Mononuclear cell (primary cell): ENCODE data around the gene NDUFS4. TPM values are rescaled to one million over a fixed set of nuclear protein-coding genes. Genes with fewer than 3 reads are reported as not detected.
A peak's percentile ranks its signal among the peaks of the same experiment; 100 is the strongest.

Source experiments
- H3K27me3 ChIP-seq: 2 replicates; pipeline ENCODE4 v1.6.0; 2011; ENCODE audit warnings: low read length, control low read depth; ENCODE audit not compliant: insufficient read depth
- H3K4me1 ChIP-seq: 2 replicates; pipeline ENCODE4 v1.5.1; 2011; ENCODE audit warnings: mild to moderate bottlenecking, low read length, control low read depth; ENCODE audit not compliant: insufficient read depth
- H3K4me3 ChIP-seq: 2 replicates; pipeline ENCODE4 v1.5.1; 2011; ENCODE audit warnings: mild to moderate bottlenecking, low read length, moderate library complexity
- H3K9me3 ChIP-seq: 2 replicates; pipeline ENCODE4 v1.5.1; 2011; ENCODE audit warnings: low read depth, mild to moderate bottlenecking, control low read depth, low read length
- total RNA-seq: library from RNA; depleted of rRNA; stranded (reverse); fragments of >200 nt; gene quantifications from one replicate; pipeline ENCODE4 v1.2.3, GENCODE V29; 2012

NDUFS4 gene
- total RNA-seq, 1 donor = 28.7 TPM

DNA sequence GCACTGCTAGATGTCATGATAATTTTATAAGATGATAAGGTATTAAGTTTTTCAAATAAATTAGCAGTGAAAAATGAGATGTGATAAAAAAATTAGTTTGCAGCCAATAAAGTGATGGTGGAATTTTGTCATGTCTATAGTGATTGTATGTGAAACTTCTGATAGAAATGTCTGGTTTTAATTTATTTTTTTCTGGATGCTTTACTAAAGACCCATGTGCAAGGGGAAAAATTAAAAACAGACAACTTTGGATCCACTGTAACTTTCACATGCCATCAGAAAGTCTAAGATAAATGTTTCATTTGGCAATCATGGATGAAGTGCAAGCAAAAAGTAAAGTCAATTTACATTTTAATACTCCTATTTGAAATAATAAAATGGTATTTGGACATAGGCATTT lies 4.4 kb upstream of the NDUFS4 start:
- H3K27me3 ChIP-seq = peaks cover 20% of the 10 kb centered on the region
- H3K4me1 ChIP-seq = peaks cover 2% of the 10 kb centered on the region
- peaks cover 5% of the 10 kb centered on the region for H3K9me3 ChIP-seq
- no peak overlapping the region for H3K4me3 ChIP-seq

DNA sequence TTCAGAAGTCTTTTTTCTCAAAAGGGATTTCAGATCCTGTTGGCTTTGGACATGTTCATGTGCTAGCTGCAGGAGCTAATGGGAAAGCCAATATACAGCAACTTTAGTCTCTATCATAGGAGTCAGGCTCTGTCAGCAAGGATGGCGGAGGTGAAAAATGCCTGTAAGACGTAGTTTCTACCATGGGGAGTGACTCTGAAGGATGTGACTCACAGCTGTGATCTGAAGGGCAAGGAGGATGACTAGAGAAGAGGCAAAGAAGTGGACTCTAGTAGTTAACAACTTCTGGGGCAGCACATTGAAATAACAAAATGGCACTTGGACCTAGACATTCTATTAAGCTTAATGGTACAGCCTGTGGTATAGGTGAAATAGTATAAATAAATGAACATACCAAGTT lies 3.1 kb upstream of the NDUFS4 start:
- H3K9me3 ChIP-seq = peaks cover 5% of the 10 kb centered on the region
- H3K27me3 ChIP-seq = peaks cover 20% of the 10 kb centered on the region
- no peak overlapping the region for H3K4me3 ChIP-seq
- H3K4me1 ChIP-seq = peaks cover 13% of the 10 kb centered on the region

DNA sequence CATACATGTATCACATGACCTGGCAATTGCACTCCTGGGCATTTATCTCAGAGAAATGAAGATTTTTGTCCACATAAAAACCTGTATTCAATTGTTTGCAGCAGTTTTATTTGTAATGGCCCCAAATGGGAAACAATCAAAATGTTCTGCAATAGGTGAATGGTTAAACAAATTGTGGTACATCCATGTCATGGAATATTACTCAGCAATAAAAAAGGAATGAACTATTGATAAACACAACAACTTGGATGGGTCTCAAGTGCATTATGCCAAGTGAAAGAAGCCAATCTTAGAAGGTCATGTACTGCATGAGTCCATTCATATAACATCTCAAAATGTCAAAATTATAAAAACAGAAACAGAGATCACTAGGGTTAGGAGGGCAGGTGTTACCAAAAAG lies 1.5 kb upstream of the NDUFS4 start:
- H3K4me3 ChIP-seq = no peak overlapping the region
- H3K9me3 ChIP-seq = peaks cover 5% of the 10 kb centered on the region
- H3K27me3 ChIP-seq = peaks cover 20% of the 10 kb centered on the region
- H3K4me1 ChIP-seq = peaks cover 13% of the 10 kb centered on the region

DNA sequence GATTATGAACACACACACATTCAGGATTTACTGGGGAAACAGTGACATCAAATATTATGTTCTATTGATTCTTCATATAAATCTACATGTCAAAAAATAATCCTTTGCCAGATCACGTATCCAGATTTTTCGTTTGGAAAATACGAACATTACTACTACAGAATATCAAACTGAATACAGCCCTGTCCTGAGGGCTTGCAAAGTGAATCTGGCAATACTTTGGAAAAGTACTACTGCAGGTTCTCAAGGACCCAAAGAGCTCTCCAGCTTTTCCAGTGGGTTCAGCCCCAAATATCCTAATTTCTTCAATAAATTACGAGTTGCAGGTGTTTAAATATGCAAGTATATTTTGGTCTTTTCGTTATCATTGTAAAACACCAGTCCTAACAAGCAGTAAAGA lies 411 bp upstream of the NDUFS4 start:
- Histone ChIP-seq H3K4me3 (peak overlapping the region; percentile 91), H3K9me3 (peaks cover 5% of the 10 kb centered on the region), H3K4me1 (peaks cover 13% of the 10 kb centered on the region), H3K27me3 (peaks cover 16% of the 10 kb centered on the region)

DNA sequence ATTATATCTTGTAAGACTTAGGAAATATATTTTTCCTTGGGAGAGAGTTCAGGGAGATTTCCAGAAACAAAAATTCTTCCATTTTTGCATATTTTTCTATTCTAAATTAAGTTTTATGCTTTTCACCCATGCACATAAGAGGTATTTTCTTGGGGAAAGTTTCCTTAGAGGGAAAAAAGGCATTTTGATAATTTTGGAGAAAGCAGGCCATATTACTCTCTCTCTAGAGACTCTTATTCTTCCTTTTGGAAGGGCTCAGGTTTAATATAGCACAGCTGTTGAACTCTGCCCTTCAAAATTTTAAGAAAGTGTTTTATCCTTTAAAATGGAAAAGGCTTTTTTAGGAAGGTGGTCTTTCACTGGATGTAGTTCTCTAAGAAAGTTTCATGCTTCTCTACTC lies 8.0 kb downstream of the NDUFS4 start:
- Histone ChIP-seq H3K4me3 (no peak overlapping the region), H3K4me1 (no peaks in the 10 kb centered on the region), H3K9me3 (no peaks in the 10 kb centered on the region), H3K27me3 (no peaks in the 10 kb centered on the region)

DNA sequence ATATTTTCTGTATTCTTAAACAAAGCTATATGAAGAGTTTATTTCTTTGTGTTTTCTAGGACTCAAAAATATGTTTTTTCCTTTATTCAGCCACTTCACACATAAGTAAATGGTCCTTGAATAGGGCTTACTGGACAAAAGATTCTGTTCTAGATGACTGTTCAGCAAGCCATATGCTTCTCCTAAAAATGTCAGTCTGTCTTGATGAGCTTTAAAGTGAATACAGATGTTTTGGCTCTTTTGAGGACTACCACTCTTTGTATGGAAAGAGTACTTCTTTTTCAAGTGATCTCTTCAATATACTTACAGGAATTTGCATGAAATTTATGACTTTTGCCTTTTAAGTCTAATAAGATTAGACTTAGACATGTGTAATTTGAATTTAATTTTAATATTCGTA lies 8.4 kb downstream of the NDUFS4 start:
- Histone ChIP-seq H3K4me3 (no peak overlapping the region), H3K4me1 (no peaks in the 10 kb centered on the region), H3K27me3 (no peaks in the 10 kb centered on the region), H3K9me3 (no peaks in the 10 kb centered on the region)

DNA sequence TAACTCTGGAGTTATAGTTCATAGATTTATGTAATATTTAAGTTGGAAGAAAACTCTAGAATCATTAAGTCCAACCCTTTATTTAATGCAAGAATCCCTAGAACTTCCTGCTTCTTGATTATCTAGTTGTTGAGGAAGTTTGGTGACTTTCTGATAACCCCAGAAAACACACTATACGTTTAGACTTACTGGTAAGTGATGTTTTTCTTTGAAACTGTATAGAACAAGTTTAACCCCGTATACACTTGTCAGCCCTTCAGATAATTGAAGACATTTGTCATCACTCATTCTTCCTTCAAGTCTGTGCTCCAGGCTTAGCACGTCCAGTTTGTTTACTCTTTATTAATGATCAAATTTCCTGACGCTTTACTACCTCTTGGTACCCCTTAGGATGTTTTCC lies 9.0 kb downstream of the NDUFS4 start:
- H3K4me1 ChIP-seq = no peaks in the 10 kb centered on the region
- H3K27me3 ChIP-seq = no peaks in the 10 kb centered on the region

DNA sequence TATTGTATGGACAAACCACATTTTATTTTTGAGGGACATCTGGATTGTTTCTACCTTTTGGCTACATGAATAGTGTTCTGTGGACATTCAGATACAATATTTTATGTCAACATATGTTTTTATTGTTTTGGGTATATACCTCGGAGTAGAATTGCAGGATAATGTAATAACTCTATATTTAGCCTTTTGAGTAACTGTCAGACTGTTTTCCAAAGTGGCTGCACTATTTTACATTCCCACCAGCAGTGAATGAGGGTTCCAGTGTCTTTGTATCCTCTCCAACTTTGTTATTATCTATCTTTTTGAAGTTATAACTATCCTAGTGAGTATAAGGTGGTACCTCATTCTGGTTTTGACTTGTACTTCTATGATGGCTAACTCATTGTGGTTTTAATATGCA lies 11.0 kb downstream of the NDUFS4 start:
- no peaks in the 10 kb centered on the region for H3K27me3 ChIP-seq
- H3K4me3 ChIP-seq = no peak overlapping the region
- no peaks in the 10 kb centered on the region for H3K4me1 ChIP-seq
- no peaks in the 10 kb centered on the region for H3K9me3 ChIP-seq

More for the DNA sequence above, 9.0 kb downstream of the NDUFS4 start:
- no peak overlapping the region for H3K4me3 ChIP-seq
- H3K9me3 ChIP-seq = no peaks in the 10 kb centered on the region

DNA sequence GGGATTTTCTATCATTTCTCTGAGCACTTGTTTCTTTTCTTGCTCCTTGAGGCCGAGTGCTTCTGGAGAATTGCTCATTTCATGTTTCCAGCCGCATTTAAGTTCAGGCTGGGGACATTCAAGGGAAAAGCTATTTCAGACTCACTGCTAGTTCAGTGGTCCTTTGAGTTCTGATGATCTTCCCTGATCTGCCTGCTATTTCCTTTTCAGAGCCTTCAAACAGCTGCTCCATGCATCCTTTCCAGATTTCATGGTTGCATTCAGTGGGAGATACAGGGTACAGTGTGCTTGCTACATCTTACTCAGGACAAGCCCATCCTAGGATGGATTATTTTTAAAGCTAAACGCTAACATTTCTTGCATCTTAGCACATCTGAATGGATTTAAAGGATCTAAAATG lies 14.7 kb downstream of the NDUFS4 start:
- Histone ChIP-seq H3K9me3 (no peaks in the 10 kb centered on the region), H3K4me3 (no peak overlapping the region), H3K27me3 (no peaks in the 10 kb centered on the region), H3K4me1 (no peaks in the 10 kb centered on the region)

DNA sequence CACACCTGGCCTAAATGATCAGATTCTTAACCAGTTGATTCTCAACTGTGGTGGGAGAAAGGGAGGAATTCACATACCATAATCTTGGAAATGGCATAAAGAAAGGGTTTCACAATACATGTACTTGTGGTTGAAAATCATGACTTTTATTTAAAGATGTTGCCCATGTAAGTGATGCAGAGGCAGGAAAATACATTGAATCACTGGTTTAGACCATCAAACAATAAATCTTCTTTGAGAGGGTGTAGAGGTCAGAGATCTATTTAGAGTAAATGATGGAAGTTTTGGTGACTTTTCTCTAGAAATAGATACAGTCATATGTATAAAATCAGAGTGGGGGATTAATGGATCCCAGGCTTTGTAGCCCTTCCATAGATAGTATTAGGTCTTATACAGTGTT lies 15.4 kb downstream of the NDUFS4 start:
- Histone ChIP-seq H3K27me3 (no peaks in the 10 kb centered on the region), H3K9me3 (no peaks in the 10 kb centered on the region), H3K4me1 (no peaks in the 10 kb centered on the region), H3K4me3 (no peak overlapping the region)

DNA sequence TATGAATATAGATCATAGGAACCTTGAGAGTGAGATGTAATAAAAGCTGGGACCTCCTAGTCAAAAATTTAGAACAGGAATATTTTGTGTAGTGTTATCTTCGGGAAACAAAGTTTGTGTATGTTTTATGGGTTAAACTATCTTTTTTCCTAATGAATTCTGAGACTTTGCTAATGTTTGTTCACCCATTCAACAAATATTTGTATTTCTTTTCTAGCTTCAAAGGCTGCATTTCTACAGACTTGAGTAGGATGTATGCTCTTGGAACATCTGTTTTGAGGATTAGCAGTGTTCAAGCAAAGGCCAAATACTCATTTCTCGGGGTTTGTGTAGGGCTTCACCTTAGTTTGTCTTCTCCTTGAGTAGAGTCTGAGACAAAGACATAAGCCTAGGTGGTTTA lies 16.2 kb downstream of the NDUFS4 start:
- no peaks in the 10 kb centered on the region for H3K4me1 ChIP-seq
- no peak overlapping the region for H3K4me3 ChIP-seq
- no peaks in the 10 kb centered on the region for H3K27me3 ChIP-seq
- no peaks in the 10 kb centered on the region for H3K9me3 ChIP-seq

DNA sequence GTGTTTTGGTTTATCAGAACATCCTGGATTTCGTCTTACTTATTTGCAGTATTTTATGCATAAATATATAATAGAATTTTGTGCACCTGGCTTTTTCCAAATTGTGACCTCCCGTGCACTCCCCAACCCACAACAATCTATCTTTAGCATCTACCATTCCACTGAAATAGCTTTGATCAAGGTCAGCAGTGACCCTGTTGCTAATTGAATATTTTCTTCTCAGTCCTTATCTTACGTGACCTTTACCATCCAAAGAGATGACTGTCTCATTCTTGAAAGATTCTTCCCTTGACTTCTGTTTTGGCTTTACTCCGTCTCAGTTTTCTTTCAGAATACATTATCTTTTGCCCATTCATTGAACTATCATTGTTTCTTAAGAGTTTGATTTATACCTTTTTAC lies 18.4 kb downstream of the NDUFS4 start:
- no peak overlapping the region for H3K4me3 ChIP-seq
- H3K9me3 ChIP-seq = no peaks in the 10 kb centered on the region
- no peaks in the 10 kb centered on the region for H3K27me3 ChIP-seq
- H3K4me1 ChIP-seq = no peaks in the 10 kb centered on the region

DNA sequence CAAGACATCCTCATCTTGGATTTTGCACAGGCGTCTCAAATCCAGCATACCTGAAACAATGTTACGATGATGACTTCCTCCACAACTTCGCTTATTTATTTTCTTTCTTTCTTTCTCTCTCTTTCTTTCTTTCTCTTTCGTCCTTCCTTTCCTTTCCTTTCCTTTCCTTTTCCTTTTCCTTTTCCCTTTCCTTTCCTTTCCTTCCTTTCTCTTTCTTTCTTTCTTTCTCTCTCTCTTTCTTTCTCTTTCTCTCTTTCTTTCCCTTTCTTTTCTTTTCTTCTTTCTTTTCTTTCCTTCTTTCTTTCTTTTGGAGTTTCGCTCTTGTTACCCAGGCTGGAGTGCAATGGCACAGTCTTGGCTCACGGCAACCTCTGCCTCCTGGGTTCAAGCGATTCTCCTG lies 20.1 kb downstream of the NDUFS4 start:
- H3K4me3 ChIP-seq = no peak overlapping the region
- no peaks in the 10 kb centered on the region for H3K9me3 ChIP-seq
- H3K4me1 ChIP-seq = no peaks in the 10 kb centered on the region
- H3K27me3 ChIP-seq = no peaks in the 10 kb centered on the region

DNA sequence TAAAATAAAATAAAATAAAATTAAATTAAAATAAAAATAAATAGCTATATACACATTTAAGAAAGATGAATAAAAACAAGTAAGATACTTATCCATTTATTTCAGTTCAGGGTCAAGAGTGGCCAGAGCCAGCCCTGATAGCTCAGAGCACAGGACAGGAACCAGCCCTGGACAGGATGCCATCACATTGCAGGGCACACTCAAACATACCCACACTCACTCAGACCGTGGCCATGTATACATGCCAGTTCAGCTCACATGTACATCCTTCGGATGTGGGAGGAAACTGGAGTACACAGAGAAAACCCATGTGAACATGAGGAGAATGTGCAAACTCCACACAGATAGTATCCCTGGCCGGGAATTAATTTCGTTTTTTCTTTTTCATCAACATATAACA lies 21.8 kb downstream of the NDUFS4 start:
- Histone ChIP-seq H3K4me1 (no peaks in the 10 kb centered on the region), H3K4me3 (no peak overlapping the region), H3K27me3 (no peaks in the 10 kb centered on the region), H3K9me3 (no peaks in the 10 kb centered on the region)

DNA sequence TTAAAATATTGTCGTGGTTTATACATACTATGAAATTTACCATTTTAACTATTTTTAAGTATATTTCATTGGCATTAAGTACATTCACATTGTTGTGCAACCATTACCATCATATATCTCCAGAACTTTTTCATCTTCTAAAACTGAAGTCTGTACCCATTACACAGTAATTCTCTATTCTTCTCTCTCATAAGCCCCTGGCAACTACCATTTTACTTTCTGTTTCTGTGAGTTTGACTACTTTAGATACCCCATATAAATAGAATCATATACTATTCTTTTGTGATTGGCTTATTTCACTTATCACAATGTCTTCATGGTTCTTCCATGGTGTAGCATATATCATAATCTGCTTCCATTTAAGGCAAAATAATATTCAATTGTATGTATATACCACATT lies 30.3 kb downstream of the NDUFS4 start:
- H3K9me3 ChIP-seq = no peaks in the 10 kb centered on the region
- no peaks in the 10 kb centered on the region for H3K27me3 ChIP-seq
- H3K4me3 ChIP-seq = no peak overlapping the region
- H3K4me1 ChIP-seq = no peaks in the 10 kb centered on the region

DNA sequence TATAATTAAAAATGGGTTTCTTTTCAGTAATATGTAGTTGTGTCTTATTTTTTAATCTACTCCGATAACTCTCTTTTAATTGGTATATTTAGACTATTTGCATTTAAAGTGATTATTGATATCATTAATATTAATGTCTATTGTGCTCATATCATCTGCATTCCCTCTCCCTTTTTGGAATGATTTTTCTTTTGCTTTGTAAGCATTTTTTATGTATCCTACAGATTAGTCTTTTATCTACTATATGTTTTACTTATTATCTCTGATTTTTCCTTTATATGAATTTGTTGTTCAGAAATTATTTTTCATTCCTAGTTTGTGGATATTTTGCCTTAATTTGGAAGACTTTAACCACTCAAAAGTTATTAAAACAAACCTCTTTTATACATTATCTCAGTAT lies 34.0 kb downstream of the NDUFS4 start:
- no peaks in the 10 kb centered on the region for H3K27me3 ChIP-seq
- no peaks in the 10 kb centered on the region for H3K4me1 ChIP-seq
- H3K9me3 ChIP-seq = peaks cover 3% of the 10 kb centered on the region
- no peak overlapping the region for H3K4me3 ChIP-seq

DNA sequence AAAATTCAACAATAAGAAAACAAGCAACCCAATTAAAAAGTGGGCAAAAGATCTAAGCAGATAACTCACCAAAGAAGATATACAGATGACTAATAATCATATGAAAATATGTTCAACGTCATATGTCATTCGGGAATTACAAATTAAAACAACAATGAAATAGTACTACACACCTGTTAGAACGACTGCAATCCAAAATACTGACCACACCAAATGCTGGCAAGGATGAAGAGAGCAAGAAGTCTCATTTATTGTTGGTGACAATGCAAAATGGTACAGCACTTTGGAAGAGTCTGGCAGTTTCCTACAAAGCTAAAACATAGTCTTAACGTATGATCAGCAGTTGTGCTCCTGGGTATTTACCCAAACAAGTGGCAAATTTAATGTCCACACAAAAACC lies 37.5 kb downstream of the NDUFS4 start:
- no peak overlapping the region for H3K4me3 ChIP-seq
- H3K27me3 ChIP-seq = no peaks in the 10 kb centered on the region
- H3K4me1 ChIP-seq = no peaks in the 10 kb centered on the region
- H3K9me3 ChIP-seq = peaks cover 4% of the 10 kb centered on the region
